ENCODE measurements around the gene ITGB4.

DNA sequence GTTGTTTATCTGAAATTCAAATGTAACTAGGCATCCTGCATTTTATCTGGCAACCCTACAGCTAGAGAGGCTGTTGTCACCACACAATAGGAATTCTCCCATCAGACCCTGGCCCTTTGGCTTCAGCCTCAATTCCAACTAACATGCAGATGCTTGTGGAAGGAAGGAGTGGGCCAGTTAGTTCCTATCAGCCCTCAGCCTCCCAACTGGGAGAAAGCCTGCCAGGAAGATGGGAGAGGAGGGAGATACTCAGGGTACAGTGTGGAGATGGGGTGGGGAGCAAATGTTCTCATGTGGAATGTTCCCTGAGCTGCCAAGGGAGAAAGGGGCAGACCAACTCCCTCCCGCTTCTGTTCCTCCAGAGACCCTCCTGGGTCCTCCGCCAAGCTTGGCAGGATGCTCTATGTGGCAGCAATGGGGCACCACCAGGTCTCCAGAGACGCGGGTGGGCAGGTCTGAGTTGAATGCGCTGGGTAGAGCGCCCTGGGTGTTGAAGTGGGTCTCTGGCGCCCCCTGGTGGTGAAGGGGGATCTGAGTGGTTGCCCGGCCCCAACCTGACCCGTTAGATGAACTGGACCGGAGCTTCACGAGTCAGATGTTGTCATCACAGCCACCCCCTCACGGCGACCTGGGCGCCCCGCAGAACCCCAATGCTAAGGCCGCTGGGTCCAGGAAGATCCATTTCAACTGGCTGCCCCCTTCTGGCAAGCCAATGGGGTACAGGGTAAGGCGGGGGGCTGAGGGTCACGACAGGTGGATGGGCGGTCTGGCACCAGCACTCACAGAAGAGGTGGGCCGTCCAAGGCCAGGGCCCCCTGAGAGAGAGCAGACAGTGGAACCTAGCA is 28.5 kb downstream of the ITGB4 start:
- no peak for TF ChIP-seq EZH2phosphoT487 (IDR thresholded peaks at IDR 0.05; ENCODE audit: low read depth)
- TF ChIP-seq, protein P1, sequence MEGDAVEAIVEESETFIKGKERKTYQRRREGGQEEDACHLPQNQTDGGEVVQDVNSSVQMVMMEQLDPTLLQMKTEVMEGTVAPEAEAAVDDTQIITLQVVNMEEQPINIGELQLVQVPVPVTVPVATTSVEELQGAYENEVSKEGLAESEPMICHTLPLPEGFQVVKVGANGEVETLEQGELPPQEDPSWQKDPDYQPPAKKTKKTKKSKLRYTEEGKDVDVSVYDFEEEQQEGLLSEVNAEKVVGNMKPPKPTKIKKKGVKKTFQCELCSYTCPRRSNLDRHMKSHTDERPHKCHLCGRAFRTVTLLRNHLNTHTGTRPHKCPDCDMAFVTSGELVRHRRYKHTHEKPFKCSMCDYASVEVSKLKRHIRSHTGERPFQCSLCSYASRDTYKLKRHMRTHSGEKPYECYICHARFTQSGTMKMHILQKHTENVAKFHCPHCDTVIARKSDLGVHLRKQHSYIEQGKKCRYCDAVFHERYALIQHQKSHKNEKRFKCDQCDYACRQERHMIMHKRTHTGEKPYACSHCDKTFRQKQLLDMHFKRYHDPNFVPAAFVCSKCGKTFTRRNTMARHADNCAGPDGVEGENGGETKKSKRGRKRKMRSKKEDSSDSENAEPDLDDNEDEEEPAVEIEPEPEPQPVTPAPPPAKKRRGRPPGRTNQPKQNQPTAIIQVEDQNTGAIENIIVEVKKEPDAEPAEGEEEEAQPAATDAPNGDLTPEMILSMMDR (IDR thresholded peaks at IDR 0.05; ENCODE audit: low read depth, low read length), result peak; percentile 93

All from OCI-LY3 (cell line).